Eye (tissue), 1 donor: ENCODE measurements around the gene AGPAT4.

Experiments used
- DNase-seq: peaks from one replicate; pipeline ENCODE4 v3.0.0-alpha.2; 2015

The AGPAT4 gene

GRCh38 chr6:161154796-161155335 is 119.0 kb downstream of the AGPAT4 start:
- DNase-seq = no peak

GRCh38 chr6:161153725-161154124 is 120.1 kb downstream of the AGPAT4 start:
- no peak for DNase-seq

- DNase-seq = no peak
These were observed 120.8 kb downstream of the AGPAT4 start for GRCh38 chr6:161152907-161153662.

GRCh38 chr6:161152527-161152862 is 121.4 kb downstream of the AGPAT4 start:
- no peak for DNase-seq

GRCh38 chr6:161151660-161152526 is 122.0 kb downstream of the AGPAT4 start:
- DNase-seq = no peak

- DNase-seq = no peak
These were observed 122.7 kb downstream of the AGPAT4 start for GRCh38 chr6:161151059-161151645.

- no peak for DNase-seq
These were observed 123.3 kb downstream of the AGPAT4 start for GRCh38 chr6:161150566-161150965.

GRCh38 chr6:161150136-161150535 is 123.7 kb downstream of the AGPAT4 start:
- DNase-seq = peak; percentile 60

GRCh38 chr6:161143663-161144430 is 130.0 kb downstream of the AGPAT4 start:
- DNase-seq = no peak

GRCh38 chr6:161142957-161143296 is 130.9 kb downstream of the AGPAT4 start:
- DNase-seq = no peak

- peak; percentile 28 for DNase-seq
These were observed 132.7 kb downstream of the AGPAT4 start for GRCh38 chr6:161141173-161141572.

GRCh38 chr6:161140554-161140875 is 133.3 kb downstream of the AGPAT4 start:
- DNase-seq = no peak

- no peak for DNase-seq
These were observed 133.9 kb downstream of the AGPAT4 start for GRCh38 chr6:161139766-161140553.

GRCh38 chr6:161139304-161139765 is 134.5 kb downstream of the AGPAT4 start:
- DNase-seq = no peak

- no peak for DNase-seq
These were observed 135.1 kb downstream of the AGPAT4 start for GRCh38 chr6:161138543-161139303.

- no peak for DNase-seq
These were observed 135.9 kb downstream of the AGPAT4 start for GRCh38 chr6:161137839-161138542.

GRCh38 chr6:161137320-161137719 is 136.5 kb downstream of the AGPAT4 start:
- DNase-seq = no peak

GRCh38 chr6:161136655-161137054 is 137.2 kb downstream of the AGPAT4 start:
- DNase-seq = no peak

- no peak for DNase-seq
These were observed 137.9 kb downstream of the AGPAT4 start for GRCh38 chr6:161135695-161136591.
